ENCODE data around the gene RAMACL. TPM values are rescaled to one million over a fixed set of nuclear protein-coding genes. Genes with fewer than 3 reads are reported as not detected.
"Not testable (repeated sequence)": the region's sequence is repeated elsewhere in the genome, so short reads cannot be mapped to it uniquely, and the experiment has no call there.

RAMACL gene
- polyA plus RNA-seq, 1 donor, result 0.16 TPM

DNA sequence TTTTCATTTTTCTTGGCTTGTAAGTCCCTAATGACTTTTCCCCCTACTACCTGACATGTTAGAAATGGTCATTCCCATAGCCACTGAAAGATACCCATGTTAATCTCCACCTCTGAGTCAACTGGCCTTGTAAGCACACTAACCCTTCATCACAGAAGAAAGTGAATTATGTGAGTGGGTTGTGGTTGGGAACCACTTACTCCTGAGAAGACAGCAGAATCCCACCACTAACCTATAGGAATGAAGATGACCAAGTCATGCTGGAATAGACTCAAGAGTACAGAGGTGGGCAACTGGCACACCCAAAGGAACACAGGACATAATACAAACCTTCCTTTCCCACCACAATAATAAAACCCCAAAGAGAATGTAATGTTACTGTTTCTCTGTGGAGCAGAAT is 30.1 kb downstream of the RAMACL start:
- no peak for DNase-seq (ENCODE audit: low read depth)

DNA sequence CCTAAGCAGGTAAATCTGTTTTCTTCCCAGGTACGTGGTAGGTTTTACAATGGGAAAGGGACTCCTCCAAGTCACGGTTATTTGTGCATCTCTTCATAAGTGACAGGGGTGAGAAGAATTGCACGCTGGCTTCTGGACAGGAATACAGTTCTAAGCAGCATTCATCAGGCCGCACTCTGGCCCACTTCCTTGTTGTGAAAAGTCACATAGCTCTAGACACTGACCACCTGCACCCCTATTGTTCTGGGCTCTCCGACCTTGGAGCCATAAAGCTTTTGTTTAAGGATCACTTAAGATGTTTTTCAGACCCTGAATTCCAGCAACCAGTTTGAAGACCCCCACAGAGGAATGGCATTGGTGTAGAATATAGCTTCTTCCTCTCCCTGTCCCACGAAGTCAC is 31.4 kb downstream of the RAMACL start:
- DNase-seq (ENCODE audit: low read depth), result no peak

DNA sequence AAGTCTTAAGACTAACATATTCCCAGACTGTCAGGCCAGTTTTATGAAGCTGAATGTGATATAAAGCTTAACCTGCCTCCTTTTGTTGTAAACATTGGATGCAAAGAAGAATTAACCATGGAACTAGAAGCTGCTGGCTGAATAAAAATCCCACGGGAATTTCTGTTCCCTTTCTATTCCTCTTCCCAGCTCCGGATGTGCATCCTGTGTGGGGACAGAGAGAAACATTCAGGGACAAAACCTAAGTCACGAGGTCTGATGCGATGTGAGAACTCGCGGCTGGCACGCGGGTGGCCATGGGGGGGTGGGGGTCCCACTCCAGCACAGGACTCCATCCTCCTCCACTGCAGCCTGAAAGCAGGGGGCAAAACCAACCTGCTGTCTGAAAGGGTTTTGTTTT is 32.2 kb downstream of the RAMACL start:
- no peak for DNase-seq (ENCODE audit: low read depth)

DNA sequence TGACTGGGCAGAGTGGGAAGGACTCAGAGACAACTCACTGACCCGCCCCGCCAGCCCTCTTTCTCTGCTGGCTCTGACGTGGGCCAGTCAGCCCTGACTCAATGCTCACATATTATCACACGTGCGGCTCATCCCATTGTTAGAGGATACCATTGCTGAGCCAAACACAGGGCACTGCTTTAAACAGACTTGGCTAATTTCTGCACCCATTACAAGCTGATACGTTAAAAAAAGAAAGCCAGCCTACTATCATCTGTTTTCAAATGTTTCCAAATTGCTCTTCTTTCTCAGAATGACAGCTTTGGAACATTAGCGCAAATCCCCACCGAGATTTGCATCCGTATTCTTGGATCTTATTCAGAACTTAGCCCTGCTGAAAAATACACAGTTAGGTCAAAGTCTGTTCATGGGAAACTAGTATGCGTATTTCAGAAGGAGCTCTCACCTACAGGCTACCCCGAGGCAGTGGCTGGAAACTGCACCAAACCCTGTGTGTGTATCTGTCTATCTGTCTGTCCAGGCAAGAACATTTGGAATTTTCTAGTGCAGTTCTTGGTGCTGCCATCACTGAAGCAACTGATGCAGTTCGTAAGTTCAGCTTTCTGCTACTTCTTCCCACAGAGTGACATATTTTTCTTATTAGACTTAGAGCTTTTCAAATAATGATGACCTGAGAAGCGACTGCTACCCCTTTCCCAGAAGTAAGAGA is 32.8 kb downstream of the RAMACL start:
- DNase-seq (ENCODE audit: low read depth), result no peak

DNA sequence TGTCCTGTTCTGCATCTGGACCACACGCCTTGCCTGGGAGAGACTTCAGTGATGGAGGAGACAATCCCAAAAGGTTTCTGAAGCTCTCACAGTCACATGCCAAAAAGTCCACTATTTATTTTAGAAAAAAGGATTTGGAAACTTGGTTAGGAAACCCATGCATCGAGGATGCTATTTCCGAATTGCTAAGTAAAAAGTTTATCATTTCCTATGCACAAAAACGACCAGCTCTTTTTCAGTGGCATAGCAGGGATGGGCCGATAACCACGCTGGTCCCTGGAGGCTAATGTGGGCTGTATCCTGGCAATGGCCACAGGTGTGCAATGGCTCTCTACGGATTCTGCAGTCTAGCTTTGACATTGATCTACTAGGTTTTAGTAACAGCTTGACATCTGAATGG is 33.9 kb downstream of the RAMACL start:
- DNase-seq (ENCODE audit: low read depth), result no peak

DNA sequence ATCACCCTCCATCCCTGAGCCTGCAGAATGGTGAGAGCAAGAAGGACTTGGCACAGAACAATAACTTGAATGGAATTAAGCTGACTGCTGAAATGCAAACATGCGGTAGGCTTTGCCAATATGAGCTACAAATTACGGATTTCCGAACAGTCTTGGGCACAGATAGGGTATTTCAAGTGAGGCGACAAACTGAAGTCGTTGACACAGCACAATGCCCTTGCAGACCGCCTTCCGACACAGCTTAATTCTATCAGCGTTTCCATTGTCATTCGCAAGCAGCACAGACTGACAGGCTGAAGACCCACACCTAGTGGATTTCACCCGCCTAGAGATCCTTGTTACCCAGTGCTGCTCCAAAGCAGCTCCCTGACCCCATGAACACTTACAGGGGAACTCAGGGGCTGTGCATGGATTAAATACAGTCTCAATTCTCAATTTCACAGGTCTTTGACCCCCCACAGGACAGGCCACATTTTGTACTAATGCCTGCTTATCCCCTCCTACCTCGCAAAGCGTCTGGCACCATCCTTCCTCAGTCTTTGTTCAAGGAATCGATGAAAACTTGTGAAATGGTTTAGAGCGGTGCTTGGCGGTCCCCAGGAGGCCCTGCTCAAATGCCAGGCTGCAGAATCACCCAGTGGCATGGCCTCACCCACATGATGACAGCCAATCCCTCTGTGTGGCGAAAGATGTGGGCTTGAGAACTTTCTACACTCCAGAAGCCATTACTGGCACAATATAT is 34.6 kb downstream of the RAMACL start:
- DNase-seq (ENCODE audit: low read depth), result no peak

DNA sequence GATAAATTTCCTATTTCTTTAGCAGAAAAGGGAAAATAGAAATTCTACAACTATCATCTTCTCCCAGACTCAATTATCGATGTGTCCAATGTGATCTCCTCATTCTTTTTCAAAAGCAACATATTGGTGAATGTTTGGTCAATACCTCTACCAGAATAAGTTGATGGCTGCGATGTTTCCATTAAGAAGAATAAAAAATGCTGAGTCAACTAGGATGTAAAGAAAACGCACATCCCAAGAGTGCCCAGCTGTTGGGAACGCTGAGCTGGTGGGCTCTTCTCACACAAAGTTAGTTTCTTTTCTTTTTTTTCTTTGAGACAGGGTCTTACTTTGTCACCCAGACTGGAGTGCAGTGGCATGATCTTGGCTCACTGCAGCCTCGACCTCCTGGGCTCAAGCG is 39.8 kb downstream of the RAMACL start:
- no peak for DNase-seq (ENCODE audit: low read depth)

DNA sequence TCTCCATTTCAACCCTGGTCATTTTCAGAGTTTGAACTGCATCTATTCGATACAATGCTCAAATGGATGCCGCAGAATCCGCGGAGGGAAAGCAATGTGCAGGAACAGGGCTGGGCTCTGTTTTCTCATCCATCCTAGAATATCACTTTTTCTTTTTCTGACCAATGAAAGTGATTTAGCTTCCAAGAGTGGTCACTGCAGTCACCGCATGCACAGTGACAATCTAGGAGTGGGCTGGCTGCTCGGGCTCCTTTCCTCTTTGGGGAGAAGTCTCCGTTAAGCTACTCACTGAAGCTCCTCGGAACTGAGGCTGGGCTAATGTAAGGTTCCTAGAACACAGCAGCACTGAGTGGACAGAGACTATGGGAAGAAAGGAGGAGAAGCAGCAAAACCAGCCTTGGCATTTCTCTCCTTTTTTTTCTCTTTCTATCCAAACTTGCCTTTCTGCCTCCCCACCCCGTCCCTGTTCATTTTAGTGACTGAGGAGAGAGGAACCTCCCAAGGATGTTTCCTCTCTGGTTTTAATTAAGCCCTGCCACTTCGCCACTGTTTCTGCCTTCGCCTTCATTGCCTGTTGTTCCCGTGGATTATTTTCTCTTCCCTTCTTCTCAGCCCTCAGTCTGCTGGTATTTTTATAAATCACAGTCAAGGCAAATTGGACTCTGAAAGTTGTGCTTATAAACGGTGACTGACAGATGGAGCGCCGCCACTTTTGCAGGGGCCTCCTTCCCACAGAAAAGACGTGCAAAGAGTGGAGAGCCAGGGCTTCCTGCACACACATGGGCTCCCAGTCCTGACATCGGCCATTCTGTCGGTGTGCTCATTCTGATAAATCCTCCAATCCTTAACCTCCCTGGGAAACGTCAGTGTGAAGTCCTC is 41.1 kb downstream of the RAMACL start:
- no peak for DNase-seq (ENCODE audit: low read depth)

DNA sequence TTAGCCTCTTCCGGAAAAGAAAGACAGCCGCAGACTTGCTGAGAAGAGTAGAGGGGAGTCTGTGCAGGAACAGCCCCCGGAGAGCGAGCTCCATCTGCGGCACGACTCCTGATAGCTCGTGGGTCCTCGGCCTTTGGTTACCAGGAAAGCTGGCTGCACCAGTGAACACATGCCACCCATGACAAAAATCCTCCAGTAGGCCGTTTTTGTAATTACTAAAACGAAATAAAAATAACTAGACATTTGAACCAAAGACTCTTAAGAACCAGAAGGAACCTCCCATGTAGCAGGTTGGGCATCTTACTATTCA is 42.2 kb downstream of the RAMACL start:
- DNase-seq (ENCODE audit: low read depth), result no peak

DNA sequence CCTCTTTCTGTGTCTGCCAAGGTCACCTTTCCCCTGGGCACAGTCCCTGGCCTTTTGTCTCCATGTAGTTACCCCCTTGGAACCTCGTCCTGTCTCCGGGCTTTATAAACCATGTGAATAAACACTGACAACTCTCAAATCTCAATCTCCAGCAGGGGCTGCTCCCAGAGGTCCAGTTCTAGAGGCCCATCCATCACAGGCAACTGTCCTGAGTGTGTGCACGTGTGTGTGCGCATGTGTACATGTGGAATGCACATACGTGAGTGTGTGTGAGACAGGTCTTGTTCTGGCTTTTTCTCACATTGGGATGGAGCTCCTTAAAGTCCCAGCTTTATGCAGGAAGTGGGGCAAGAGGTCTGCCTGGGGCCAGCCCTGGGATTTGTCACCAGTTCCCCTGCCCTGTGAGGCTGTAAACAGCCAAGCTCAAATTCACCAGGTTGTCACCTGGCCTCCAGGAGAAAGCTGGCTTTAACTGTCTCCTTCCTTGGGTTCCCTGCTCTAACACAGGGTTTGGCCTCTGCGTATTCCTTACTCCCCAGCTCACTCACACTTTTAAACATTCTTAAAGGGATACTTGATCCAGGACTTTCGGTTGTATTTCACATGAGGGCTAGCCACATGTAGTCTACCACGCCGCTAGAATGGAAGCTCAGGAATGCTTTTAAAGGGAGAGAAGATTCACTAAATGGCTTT is 42.7 kb downstream of the RAMACL start:
- DNase-seq (ENCODE audit: low read depth), result no peak

DNA sequence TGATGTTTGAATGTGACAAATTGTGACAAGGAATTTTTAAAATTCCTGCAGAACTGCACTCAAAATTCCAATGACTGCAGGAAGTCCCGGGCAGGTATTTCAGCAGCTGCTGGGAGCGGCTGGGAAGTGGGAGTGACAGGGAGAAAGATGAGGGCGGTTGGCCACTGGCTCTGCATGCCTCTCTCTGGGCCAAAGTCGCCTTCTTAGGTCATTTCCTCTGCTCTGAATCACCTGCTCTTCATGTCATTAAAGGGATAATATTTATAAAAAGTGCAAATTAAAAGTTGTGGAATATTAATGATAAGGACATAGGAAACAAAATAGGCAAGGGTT is 43.9 kb downstream of the RAMACL start:
- DNase-seq (ENCODE audit: low read depth), result no peak

DNA sequence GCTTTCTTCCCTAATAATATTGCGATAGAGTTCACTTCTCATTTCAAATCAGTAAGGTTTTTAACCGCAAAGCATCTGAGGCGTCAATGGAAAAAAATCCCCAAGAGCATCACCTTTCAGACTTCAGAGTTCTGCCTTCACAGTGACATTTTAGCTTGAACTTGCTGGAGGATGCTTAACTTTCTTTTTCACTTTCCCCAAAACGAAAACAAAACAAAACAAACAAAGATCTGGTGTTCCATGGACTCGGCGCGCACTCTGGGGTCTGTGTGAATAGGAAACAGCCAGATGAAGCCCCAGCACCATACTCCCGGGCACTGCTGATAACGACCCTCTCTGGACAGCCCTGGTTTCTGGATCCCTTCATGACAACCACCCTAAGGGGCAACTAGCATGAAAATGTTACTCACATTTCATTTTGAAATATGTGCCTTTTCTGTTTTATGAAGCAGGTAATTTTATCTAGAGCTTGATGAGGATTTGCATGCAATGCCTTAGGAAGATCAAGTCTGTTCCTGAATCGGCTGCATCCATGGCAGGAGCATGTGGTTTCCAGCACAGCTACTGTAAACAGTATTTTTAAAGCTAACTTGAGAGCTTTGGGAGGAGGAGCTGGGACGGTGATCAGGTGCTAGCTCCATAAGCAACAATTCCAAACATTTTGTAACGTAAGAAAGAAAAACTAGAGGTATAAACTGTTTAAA is 44.5 kb downstream of the RAMACL start:
- DNase-seq (ENCODE audit: low read depth), result no peak

DNA sequence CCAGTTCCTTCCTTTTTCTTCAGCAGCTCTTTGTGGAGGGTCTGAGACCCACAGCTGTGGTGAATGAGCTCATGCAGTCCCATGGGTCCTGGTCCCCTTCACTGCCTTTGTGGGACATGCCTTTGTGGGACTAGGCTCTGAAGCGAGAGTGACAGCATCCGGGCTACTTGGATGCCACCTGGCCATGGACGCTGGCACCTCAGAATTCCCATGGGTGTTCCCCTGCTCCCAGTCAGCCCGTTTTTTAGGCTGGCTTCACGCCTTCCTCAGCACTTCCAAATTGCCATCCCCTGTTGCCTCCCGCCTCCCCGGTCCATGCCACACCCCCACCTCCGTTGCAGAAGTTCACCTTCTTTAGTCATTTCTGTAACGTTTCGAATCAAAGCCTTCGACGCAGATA is 45.1 kb downstream of the RAMACL start:
- DNase-seq (ENCODE audit: low read depth), result no peak

DNA sequence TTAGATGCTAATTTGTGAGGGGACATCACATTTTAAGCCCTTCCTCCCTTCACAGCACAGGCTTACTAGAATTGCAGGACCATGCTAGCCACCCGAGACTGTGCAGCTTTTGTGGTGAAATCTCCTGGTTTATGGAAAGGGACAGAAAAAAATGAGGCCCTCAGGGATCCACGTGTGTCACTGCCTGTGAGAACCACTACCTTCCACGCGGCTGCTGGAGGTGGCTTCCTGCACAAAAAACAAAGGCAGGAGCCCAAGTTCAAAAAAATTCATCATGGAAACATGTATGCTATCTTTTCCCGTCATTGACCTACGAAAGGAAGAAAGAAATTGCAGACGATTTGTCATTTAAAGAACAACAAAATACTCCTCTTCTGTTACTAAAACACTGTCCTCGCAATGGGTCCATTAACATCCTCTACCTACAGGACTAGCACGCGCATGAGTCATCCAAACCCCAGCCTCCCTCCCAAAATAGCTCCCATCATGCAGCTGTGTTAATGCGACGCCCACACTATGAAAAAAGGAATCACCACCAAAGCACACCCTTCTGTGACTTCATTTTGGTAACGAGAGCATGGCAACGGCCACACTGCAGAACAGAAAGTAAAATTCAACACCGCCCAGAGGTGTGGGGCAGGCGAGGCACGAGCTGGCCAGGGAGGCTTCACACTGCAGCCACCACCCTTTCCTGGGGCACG is 45.7 kb downstream of the RAMACL start:
- no peak for DNase-seq (ENCODE audit: low read depth)

DNA sequence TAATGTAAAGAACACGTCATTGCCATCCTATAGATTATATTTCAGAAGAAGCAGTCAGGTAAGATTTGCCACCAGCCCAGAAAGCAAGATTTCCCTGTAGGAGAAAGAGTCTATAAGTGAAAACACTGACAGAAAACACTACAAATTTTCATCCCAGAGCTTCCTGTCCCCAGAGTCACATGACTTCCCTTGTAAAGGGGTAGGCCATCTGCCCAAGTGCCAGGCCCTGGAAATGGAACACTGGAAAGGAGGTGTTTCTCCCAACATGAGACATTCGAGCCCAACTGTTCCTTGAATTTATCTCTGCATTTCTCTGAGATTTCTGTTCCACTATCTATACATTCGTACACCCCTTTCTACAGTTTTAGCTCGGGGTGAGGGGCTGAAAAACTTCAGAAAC is 46.9 kb downstream of the RAMACL start:
- no peak for DNase-seq (ENCODE audit: low read depth)

DNA sequence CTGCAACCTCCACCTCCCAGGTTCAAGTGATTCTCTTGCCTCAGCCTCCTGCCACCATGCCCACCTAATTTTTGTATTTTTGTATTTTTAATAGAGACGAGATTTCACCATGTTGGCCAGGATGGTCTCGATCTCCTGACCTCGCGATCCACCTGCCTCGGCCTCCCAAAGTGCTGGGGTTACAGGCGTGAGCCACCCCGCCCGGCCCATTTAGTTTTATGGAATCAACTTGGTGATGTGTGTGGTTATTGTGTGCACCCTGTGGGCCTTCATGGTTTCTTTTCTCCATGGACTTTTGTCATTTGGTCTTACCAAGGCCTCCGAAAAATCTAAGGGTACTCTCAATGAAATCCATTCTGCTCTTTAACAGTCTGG is 47.5 kb downstream of the RAMACL start:
- not testable (repeated sequence) for DNase-seq (ENCODE audit: low read depth)

DNA sequence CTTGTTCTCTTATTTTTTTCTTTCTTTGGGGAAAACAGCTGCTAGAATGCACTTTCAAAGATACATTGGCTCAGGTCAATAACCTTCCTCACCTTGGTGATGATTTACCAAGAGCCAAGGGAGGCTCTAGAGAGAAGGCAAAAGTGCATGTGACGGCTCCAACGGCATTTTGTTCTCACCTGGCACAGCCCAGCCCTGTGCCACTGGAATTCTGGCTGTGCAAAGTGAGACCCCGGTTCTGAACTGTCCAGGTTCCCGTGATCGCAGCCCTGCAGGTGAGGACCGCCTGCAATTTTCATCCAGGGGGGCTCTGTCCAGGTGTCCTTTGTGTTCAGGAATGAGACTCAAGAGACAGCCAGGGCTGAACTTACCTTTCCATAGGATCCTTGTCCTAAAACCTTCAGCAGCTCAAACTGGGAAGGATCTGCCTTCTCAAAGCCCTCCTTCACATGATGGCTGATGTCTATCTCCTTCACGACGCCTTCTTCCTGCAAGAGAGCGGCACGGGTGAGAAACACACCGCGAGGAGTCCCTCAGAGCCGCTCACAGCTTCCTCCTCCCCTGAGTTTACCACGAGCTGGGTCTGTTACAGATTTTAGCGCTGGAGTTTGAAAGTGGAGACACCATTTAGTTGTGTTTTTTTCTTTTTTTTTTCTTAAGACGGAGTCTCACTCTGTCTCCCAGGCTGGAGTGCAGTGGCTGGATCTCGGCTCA is 48.0 kb downstream of the RAMACL start:
- DNase-seq (ENCODE audit: low read depth), result no peak

DNA sequence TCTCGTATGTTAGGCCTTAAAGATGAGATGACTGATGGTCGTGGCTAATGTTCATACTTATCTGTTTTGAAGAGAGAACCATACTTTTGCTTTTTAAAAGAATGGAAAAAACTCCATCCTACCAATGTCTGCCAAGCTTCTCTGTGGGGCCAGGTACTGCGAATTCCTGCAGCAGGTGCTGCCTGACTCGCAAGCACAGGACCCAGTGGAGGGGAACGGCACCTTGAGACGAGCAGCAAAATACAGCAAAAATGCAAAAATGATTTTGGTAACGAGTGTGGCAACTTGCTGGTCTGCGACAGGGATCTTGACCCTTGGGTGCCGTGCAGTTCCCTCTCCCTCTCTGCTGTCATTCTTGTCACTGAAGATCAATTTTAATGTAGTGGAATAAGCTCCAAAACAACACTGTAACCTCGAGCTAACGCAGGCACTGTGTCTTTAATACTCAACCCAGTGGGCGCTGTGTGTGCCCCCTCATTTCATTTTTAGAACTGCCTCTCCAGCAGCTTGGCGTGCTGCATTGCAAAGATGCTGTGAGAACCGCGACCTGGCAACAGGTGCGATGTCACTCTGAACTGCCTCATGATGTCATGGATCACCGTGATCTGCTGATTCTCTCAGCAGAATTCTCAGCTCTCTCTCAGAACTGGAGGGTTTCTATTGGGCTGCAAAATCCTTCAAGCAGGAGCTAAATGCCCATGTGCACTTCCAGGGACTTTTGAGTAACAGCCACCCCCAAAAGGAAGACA is 51.6 kb downstream of the RAMACL start:
- no peak for DNase-seq (ENCODE audit: low read depth)

DNA sequence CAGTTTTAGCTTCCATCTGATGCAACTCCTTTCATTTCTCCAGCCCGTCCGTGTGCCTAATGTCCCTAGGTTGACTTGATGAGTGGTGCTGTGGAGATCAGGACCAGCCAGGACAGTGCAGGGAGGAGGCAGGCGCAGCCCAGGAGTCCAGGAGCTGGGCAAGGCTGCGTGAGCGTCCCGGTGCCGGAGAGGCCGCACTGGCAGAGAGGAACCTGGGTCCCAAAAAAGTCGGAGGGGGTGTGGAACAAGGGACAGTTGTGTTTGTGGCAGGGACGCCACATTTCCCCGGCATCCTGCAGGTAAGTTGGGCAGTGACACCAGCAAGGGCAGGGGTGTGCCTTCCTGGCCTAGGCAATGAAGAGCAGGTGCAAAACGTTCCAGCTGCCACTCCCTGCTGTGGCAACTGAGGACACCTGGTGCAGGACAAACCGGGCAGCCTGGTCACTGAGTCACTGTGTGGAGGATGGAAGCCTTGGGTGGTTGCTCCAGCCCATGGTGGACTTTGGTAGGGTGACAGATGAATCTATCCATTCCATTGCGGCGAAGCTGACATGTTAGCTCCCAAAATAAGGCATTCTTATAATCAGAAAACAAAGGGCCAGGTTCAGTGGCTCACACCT is 53.2 kb downstream of the RAMACL start:
- no peak for DNase-seq (ENCODE audit: low read depth)

Measured in forelimb muscle (tissue), 1 donor.